ENCODE data around the gene EID2.

DNA sequence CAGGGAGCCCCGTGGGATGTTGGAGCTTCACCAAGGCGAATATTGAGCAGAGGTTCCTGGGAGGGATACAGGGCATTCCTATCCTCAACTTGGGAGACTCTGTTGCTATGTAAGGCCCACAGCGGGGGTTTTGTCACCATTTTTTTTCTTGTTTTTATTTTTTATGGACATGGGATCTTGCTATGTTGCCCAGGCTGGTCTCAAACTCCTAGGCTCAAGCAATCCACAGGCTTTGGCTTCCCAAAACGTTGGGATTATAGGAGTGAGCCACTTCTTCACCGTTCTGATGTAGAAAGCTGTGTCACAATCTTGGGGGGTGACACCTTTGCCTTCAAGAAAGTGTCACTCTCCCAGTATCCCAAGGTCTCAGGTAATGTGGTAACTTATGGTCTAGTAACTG lies 38.6 kb downstream of the EID2 start:
- TF ChIP-seq, protein P1, sequence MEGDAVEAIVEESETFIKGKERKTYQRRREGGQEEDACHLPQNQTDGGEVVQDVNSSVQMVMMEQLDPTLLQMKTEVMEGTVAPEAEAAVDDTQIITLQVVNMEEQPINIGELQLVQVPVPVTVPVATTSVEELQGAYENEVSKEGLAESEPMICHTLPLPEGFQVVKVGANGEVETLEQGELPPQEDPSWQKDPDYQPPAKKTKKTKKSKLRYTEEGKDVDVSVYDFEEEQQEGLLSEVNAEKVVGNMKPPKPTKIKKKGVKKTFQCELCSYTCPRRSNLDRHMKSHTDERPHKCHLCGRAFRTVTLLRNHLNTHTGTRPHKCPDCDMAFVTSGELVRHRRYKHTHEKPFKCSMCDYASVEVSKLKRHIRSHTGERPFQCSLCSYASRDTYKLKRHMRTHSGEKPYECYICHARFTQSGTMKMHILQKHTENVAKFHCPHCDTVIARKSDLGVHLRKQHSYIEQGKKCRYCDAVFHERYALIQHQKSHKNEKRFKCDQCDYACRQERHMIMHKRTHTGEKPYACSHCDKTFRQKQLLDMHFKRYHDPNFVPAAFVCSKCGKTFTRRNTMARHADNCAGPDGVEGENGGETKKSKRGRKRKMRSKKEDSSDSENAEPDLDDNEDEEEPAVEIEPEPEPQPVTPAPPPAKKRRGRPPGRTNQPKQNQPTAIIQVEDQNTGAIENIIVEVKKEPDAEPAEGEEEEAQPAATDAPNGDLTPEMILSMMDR (IDR thresholded peaks at IDR 0.05), result no peak
- no peak for TF ChIP-seq POLR2A (IDR thresholded peaks at IDR 0.05)
